ENCODE data around the gene RANBP1.

The RANBP1 gene

DNA sequence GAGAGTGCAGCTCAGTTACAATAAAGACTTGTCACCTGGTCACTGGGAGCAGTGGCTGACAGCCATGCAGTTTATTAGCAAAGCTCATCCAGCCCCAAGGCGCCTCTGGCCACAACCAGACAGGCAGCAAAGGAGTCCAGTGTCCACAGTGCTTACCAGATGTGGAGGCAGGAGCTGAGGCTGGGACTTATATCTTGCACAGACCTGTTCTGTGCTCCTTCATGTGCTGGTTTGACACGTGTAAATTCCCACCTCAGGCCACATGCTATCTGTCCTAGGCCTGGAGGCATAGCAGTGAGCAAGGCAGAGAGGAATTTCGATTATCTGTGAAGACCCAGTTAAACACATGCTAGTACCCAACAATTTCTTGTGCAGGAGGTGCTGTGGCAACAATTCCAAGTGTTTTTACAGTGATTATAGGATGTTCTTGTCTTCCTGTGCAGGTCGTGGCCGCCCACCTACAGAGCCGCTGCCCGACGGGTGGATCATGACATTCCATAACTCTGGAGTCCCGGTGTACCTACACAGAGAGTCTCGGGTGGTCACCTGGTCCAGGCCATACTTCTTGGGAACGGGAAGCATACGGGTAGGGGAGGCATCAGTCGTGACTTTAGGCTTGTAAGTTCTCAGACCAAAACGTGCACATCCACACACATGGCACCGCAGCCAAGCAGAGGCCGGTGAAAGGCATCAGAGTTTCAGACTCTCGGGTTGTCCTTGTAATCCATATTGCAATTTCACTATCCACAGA, 26.5 kb upstream of the RANBP1 start:
- no peak for DNase-seq (ENCODE audit: low read depth)

DNA sequence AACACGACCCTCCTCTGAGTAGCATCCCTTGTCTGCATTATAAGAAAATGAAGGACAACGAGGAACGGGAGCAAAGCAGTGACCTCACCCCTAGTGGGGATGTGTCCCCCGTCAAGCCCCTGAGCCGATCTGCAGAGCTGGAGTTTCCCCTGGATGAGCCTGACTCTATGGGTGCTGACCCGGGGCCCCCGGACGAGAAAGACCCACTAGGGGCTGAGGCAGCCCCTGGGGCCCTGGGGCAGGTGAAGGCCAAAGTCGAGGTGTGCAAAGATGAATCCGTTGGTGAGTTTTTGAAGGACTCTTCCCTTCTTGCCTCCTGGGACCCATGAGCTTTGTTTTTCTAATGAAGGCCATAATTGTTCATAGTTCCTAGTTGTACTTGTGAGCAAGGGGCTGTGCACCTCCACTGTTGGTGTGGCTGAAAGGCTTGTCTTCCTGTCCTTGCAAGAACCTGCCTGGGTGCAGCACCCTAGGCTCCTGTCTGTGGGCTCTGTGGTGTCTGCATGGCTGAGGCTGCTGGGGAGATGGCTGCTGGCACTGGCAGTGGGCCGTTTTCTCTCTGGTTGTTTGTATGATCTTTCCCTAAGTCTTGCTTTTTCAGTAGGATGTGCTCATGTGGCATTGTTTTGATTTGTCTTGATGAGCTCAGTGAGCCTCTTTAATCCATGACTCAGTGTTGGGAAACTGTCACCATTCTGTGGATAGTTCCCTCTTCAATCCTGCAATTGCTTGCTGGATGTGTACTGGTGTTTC, 25.8 kb upstream of the RANBP1 start:
- DNase-seq (ENCODE audit: low read depth) = peak; percentile 46

DNA sequence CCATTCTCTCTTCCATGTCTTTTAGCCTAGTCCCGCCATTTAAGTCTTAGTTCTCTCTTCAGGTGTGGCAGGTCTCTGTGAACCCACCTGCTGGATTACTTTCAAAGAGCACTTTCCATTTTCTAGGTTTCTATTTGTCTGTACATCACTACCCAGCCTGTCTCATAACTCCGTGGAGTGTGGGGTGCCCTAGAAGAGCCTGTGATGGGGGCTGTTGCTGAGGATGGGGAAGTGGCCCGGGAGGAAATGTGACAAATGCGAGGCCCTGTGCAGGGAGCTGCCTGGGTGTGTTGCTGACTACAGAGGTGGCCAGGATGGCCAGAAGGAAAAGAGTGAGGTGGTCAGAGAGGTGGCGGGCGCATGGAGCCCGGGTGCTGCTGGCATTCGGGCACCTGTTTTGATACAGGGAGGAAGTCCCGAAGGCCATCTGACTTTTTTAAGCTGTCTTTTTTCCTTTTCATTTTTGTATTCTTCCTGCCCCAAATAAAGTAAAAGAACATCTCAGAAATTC, 25.1 kb upstream of the RANBP1 start:
- no peak for DNase-seq (ENCODE audit: low read depth)

DNA sequence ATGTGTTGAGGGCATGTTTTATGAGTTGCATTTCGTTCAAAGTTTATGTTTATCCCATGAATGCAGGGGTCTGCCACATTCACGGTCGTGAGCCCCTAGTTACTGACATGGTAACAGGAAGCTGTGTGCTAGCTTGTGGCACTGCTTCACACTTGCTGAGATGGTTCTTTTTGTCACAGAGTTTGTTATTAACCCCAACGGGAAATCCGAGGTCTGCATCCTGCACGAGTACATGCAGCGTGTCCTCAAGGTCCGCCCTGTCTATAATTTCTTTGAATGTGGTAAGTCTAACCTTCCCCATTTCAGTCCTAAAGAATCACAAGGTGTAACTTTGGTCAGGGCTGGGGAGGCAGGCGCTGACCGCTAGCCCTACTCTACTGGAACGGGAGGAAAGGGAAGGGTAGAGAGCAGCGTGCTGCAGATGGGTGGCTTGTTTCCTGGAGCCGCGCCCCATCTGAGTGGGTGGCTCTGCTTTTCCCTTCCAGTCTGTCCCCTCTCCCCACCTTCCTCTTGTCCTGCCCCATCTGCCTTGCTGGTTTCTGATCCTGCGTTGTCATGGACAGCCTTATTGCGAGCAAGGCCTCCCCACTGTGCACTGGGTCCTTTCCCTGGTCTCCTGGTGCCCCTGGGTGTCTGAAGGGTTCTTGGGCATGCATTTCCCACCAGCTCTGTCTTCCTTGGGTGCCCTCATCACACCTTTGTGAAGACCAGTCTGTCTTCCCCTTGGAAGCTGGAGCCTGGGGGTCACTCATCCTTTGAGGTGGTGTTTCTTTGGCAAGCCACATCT, 24.0 kb upstream of the RANBP1 start:
- no peak for DNase-seq (ENCODE audit: low read depth)

DNA sequence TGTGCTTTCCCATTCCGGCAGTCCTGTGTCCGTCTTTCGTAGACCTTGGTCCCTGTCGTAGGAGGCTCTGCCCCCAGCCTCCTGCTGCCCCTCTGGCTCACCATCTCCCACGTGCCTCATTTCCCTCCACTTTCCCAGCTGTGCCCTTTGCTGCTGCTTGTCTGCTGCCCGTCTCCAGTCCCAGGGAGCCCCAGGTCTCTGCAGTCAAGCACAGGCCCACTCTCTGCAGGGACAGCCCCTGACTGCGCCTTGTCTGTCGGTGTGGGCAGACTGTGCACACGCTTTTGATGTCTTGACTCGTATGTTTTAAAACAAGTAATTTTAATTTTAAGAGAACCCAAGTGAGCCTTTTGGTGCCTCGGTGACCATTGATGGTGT, 23.4 kb upstream of the RANBP1 start:
- no peak for DNase-seq (ENCODE audit: low read depth)

DNA sequence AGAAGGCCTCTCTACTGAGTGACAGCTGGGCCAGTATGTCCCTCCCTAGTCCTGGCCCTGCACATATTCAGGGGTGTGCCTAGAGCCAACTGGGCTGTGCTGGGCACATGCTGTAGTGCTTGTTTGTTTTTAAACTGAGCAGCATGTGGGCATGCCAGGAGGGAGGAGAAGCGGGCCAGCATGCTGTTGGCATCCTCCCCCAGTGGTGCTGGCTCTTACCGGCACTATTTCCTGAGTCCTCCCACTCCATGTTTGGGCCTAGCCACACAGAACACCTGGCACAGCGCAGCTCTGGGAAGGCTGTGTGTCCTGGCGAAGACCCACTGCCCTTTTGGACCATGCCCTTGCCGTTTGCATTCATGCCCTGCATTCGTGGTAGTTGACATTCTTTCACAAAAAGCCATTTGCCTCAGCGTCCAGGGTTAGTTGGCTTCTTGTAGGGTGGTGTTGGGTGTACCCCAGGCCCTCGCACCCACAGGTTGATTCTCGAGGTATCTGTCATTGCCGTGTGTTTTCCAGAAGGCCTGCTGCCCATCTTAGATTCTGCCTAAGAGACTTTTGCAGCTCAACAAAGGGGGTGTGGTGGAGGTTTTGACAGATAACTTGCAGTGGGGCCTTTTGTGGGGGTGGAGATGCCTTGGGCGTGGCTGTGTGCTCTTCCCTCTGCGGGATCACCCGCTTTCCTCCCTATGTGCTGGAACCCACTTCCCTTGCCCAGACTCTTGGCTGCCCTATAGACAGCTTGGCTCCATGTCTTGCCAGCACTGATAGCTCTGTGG, 22.3 kb upstream of the RANBP1 start:
- no peak for DNase-seq (ENCODE audit: low read depth)

DNA sequence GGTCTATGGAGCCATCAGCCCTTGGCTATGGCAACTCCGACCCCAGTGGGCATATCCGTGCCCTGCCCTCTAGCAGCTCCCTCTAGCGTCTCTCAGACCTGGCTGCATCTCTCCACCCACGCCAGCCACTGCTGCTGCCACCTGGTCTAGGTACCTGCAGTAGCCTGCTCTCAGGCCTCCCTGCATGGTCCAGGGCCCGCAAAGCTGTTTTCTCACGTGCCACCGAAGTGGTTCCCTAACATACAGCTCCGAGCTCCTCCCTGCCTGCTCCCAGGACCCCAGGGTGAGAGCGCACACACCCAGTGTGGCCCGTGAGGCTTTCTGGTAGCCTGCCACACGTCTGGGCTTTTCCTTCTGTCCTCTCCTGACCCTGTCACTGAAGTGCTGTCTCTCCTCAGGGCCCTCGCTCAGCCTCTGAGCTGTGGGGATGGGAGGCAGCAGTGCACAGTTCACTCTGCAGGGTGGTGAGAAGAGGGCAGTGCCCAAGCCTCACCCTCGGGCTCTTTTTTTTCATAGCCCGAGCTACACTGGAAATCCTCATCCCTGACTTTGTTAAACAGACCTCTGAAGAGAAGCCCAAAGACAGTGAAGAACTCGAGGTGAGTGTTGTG, 21.6 kb upstream of the RANBP1 start:
- no peak for DNase-seq (ENCODE audit: low read depth)

DNA sequence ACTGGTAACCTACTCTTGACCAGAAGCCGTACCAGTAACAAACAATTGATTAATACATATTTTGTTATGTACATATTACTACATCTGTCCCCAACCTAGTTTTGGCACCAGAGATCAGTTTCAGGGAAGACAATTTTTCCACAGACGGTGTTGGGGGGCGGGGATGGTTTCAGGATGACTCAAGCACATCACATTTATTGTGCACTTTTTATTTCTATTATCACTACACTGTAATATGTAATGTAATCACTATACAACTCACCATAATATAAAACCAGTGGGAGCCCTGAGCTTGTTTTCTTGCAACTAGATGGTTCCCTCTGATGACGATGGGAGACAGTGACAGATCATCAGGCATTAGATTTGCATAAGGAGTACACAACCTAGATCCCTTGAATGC, 20.4 kb upstream of the RANBP1 start:
- no peak for DNase-seq (ENCODE audit: low read depth)

DNA sequence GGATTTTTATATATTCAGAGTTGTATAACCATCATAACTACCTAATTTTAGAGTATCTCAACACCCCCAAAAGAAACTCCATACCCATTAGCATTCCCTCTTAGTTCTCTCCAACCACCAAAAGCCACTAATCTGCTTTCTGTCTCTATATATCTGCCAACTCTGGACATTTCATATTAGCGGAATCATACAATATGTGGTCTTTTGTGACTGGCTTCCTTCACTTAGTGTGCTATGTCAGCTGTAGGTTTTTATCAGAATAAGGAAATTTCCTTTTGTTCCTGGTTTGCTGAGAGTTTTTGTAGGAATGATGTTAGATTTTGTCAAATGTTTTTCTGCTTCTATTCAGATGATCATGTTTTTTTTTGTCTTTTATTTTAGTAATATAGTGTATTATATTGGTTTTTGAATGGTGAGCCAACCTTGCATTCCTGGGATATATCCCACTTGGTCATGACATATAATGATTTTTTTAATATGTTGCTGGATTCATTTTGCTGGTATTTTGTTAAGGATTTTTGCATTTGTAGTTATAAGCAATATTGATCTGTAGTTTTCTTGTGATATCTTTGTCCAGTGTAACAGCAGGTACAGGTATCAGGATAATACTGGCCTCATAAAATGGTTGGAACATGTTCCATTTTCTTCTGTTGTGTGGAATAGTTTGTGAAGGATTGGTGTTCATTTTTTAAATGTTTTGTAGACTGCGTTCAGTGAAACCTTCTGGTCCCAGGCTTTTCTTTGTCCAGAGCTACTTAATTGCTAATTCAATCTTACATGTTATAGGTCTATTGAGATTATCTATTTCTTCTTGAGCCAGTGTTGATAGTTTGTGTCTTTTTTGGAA, 19.1 kb upstream of the RANBP1 start:
- DNase-seq (ENCODE audit: low read depth) = no peak

DNA sequence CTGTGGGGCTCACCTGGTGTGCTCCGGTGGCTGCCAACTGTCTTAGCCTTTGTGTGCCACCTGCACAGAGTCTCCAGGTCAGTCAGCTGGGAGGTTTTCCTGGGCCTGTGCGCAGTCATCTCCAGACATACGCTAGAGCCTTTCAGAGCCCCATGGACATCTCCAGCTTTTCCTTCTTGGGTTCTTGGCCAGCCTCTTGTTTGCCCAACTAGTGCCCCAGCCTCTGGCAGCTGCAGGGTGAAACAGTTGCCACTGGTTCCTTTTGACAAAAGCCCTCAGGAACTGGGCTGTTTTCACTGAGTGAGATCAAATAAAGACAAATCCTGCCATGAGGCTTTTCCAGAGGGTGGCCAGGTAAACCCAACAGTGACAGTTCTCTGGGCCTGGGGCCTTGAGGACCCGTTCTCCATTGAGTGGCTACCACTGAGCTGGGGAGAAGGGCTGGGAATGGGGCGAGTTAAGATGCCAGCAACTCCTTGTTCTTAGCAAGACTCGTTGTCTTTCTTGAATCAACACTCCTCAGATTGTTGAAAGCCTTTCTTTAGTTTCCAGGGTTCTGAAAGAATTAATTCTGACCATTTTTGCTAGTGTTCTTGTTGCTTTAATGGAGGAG, 16.7 kb upstream of the RANBP1 start:
- DNase-seq (ENCODE audit: low read depth) = no peak

DNA sequence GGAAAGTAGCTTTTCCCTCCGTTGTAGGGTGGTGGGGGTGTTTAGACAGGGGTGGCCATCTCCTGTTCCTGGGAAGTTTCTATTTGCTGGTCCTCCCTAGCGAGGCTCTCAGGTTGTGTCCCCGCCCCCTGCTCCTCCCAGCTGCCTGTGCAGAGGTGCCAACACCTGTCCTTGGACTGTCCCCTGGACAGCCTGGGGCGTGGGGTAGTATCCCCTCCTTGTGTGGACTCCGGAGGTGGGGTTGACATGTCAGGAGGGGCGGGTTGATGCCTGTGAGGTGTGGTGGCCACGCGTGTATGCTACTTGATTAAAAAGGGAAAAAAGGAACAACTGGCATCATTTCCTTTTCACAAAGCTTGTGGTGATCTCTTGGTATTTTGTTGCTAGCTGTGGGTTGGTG, 14.3 kb upstream of the RANBP1 start:
- no peak for DNase-seq (ENCODE audit: low read depth)

DNA sequence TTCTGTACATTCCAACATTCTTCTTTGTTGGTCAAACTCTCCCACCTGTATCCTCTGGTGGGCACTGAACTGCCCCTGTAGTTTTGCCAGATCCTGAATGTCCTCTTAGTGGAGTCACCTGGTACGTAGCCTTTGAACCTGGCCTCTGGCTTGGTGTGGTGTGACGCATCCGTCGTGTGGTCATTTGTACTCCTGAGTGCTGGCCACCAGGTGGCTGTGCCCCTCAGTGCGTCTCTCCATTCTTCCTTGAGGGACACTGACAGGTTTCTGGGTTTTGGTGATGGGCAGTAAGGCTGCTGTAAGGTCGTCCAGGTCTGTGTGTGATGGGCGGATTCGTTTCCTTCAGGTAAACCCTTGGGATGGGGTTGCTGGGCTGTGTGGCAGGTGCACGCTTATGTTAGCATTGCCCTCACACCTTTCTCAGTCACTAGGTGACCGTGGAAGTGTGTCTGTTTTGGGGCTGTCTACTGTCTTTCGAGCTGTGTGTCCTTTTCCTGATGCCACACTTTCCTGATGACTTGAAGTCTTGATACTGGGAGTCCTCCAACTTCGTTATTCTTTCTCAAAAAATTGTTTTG, 13.6 kb upstream of the RANBP1 start:
- no peak for DNase-seq (ENCODE audit: low read depth)

DNA sequence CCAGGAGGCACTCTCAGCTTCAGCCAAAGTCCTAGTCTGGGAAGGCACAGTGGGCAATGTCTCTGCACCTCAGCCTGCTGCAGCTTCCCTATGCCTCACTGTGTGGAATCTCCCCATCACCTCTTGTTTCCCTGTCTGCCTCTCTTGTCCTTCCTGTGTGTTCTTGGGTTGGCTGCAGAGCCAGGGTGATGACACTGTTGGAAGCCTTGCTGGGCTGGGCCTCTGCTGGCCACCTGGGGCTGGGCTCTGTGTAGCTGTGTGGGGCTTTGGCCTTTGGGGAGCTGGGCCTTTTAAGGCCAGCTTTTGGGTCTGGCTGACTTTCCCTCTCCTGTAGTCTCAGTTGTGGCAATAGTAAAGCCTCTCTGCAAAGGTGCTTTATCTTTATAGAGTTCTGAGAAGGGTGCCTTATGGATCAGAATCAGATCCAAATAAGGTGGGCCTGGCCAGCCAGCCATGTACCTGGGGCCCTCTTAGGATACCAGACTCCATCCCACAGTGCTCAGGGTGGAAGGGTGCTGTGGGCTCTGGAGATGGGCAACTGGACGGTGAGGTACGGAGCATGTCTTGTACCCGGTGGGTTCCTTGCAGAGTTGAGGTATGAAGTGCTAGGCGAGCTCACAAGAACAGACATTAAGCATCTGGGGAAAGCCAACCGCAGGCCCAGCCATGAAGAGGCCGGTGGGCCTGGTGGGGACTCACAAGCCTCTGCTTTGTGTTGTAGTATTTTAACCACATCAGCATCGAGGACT, 10.3 kb upstream of the RANBP1 start:
- no peak for DNase-seq (ENCODE audit: low read depth)

DNA sequence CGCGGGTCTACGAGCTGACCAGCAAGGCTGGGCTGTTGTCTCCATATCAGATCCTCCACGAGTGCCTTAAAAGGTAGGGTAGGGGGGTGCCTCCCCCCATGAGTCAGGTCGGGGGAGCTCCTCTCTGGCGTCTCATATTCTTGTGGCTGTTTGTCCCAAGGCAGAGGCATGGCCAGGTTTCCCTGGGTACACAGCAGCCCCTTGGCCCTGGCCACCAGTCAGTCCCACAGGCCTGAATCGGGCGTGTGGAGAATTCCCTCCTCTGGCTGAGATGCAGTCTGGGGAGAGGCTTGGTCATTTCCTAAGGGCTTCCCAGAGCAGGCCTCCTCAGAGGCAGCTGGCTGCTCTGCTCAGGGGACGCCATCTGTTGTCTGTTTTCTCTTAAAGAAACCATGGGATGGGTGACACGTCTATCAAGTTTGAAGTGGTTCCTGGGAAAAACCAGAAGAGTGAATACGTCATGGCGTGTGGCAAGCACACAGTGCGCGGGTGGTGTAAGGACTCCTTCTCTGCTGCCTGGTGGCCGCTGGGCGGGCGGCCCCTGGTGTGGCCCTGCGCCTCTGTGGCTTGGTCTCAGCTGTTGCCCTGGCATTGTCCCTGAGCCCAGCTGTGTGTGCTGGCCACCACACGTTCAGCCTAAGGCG, 9.6 kb upstream of the RANBP1 start:
- no peak for DNase-seq (ENCODE audit: low read depth)

DNA sequence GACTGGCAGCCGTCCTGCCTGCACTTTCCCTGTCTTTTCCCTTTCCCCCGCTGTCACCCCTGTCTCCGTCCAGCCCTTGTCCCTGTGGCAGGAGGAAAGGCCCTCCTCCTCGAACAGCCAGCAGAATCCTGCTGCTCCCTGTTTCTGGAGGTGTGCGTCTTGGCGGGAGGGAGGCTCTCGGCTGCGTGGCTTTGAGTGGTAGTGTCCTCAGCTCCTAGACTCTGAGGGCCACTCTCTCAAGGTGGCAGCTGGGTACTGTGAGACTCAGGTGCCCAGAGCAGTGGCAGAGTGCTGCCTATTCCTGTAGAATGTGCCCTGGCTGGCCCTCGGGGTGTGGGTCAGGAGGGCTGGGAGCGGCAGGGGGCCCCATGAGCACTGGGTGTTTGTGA, 9.1 kb upstream of the RANBP1 start:
- DNase-seq (ENCODE audit: low read depth) = no peak

DNA sequence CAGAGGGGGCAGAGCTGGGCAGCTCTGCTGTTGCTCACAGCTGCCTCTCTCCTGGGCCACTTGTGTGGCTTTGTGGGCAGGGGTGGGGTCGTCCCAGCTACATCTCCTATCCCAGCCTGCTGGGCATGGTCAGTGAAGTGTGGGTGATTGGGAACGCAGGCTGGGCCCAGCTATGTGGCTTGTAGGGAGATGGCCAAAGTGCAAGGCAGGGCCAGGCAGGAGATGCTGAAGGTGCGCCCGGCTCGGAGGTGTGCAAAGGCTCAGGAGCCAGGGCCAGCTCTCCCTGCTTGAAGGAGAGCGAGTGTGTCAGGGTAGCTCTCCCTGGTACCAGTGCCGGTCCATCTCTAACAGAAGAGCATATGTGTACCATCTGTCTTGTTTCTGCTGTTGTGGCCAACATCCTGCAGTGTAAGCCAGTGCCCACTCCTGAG, 8.4 kb upstream of the RANBP1 start:
- DNase-seq (ENCODE audit: low read depth) = no peak

DNA sequence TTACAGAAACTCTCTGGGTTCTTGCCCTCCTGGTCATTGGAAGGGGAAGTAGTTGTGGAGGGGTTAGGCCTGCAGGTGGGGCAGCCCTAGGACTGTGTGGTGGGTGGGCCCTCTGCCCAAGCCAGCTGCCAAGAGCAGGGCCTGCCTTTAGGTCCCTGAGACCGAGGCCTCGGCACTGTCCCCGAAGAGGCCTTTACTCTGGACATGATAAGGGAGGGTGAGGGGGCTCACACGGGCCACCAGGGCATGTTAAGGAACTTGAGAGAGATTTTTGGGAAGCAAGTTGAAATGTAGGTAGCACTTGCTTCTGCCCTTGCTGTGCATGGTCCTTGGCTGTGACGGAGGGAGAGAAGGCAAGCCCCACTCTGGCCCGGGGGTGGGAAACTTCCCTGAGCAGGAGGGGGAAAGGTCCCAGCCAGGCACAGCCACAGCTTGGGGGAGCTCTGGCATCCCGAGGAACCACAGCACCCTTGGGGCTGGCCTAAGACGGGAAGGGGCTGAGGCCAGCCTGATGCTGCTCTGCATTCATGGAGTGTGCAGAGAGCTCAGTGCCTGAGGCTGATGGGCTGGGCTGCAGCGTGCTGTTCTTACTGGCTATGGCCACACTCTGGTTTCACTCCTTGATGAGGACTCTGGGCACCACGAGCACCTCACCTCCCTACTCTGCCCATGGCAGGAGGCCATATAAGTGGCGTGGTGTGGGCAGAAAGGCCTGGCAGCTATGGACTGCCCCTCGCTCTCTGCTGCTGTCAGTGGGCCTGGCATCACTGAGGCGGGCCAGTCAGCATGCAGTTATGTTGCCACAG, 7.8 kb upstream of the RANBP1 start:
- no peak for DNase-seq (ENCODE audit: low read depth)

DNA sequence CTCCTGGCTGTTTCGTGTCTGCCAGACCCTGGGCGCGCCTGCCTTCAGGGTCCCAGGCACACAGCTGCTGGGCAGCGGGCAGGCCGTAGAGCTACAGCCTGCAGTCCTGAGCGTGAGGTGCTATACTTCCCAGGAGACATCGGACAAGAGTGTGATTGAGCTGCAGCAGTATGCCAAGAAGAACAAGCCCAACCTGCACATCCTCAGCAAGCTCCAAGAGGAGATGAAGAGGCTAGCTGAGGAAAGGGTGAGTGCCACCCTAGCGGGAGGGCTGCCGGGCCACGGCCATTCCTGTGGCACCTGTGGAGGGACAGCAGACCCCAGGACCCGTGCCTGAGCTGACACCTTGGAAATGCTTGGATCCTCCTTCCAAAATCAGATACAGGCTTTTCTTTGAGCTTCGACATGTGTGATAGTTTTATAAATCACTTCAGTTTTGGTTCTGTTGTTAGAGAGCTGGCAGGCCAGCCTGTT, 7.1 kb upstream of the RANBP1 start:
- DNase-seq (ENCODE audit: low read depth) = no peak
